GM21381 (cell line): Measurements from ENCODE around the gene CAPZB.
"Not testable (repeated sequence)": the region's sequence is repeated elsewhere in the genome, so short reads cannot be mapped to it uniquely, and the experiment has no call there.

ENCODE experiments used
- ATAC-seq: cut with Tn5 transposase; IDR thresholded peaks from one replicate; pipeline ENCODE4 v1.9.1; 2021; ENCODE audit warnings: mild to moderate bottlenecking, moderate library complexity; ENCODE audit not compliant: unreplicated experiment

Gene CAPZB

GRCh38 chr1:19315378-19316198 is 169.8 kb downstream of the CAPZB start:
- no peak for ATAC-seq

GRCh38 chr1:19313961-19314882 is 171.1 kb downstream of the CAPZB start:
- no peak for ATAC-seq

GRCh38 chr1:19313636-19313959 is 171.7 kb downstream of the CAPZB start:
- no peak for ATAC-seq

- ATAC-seq: no peak
These were observed 172.3 kb downstream of the CAPZB start for GRCh38 chr1:19312782-19313635.

GRCh38 chr1:19311931-19312781 is 173.2 kb downstream of the CAPZB start, which contains the start of the genes AKR7A2 and SLC66A1:
Gene AKR7A2 (minus strand): TSS chr1:19312144. CDS start chr1:19312124, 20 bp downstream.
Gene SLC66A1 (plus strand): TSS chr1:19312326. CDS start chr1:19317678, 5,352 bp downstream.
- peak; percentile 76 for ATAC-seq

GRCh38 chr1:19311503-19311930 is 173.8 kb downstream of the CAPZB start:
- ATAC-seq: peak; percentile 7

- ATAC-seq: no peak
These were observed 174.4 kb downstream of the CAPZB start for GRCh38 chr1:19310720-19311502.

GRCh38 chr1:19310061-19310460 is 175.3 kb downstream of the CAPZB start:
- no peak for ATAC-seq

- no peak for ATAC-seq
These were observed 176.1 kb downstream of the CAPZB start for GRCh38 chr1:19309123-19309813.

GRCh38 chr1:19308509-19308907 is 176.8 kb downstream of the CAPZB start:
- ATAC-seq: no peak

- no peak for ATAC-seq
These were observed 177.4 kb downstream of the CAPZB start for GRCh38 chr1:19307794-19308508.

GRCh38 chr1:19306941-19307340 is 178.4 kb downstream of the CAPZB start:
- ATAC-seq: no peak

- no peak for ATAC-seq
These were observed 179.5 kb downstream of the CAPZB start for GRCh38 chr1:19305880-19306279.

GRCh38 chr1:19304081-19304480 is 181.3 kb downstream of the CAPZB start:
- not testable (repeated sequence) for ATAC-seq

GRCh38 chr1:19300211-19300610 is 185.1 kb downstream of the CAPZB start:
- ATAC-seq: no peak

GRCh38 chr1:19294638-19295037 is 190.7 kb downstream of the CAPZB start:
- no peak for ATAC-seq

- no peak for ATAC-seq
These were observed 196.1 kb downstream of the CAPZB start for GRCh38 chr1:19289244-19289643.
